IPS-15b (cell line): ENCODE results near the gene CCDC122.

ENCODE experiments used
- H3K27me3 ChIP-seq: one replicate; pipeline ENCODE4 v1.6.1; 2013; ENCODE audit warnings: low read length; ENCODE audit not compliant: control insufficient read depth, insufficient read depth
- H3K36me3 ChIP-seq: one replicate; pipeline ENCODE4 v1.6.1; 2013; ENCODE audit warnings: low read length; ENCODE audit not compliant: control insufficient read depth, insufficient read depth
- H3K4me1 ChIP-seq: one replicate; pipeline ENCODE4 v1.6.1; 2013; ENCODE audit warnings: mild to moderate bottlenecking, low read length; ENCODE audit not compliant: control insufficient read depth, insufficient read depth
- H3K4me3 ChIP-seq: one replicate; pipeline ENCODE4 v1.5.1; 2013; ENCODE audit warnings: low read depth, low read length
- H3K9ac ChIP-seq: one replicate; pipeline ENCODE4 v1.6.1; 2013; ENCODE audit warnings: low read depth, mild to moderate bottlenecking, low read length
- H3K9me3 ChIP-seq: one replicate; pipeline ENCODE4 v1.6.1; 2013; ENCODE audit warnings: mild to moderate bottlenecking, low read length; ENCODE audit not compliant: control insufficient read depth, insufficient read depth

CCDC122 gene

GRCh38 chr13:43905435-43906031 is 26.0 kb upstream of the CCDC122 start:
- H3K9ac ChIP-seq, result no peak overlapping the region
- H3K9me3 ChIP-seq, result no peaks in the 10 kb centered on the region
- H3K27me3 ChIP-seq, result no peaks in the 10 kb centered on the region
- H3K4me1 ChIP-seq, result no peaks in the 10 kb centered on the region
- no peak overlapping the region for H3K4me3 ChIP-seq
- no peaks in the 10 kb centered on the region for H3K36me3 ChIP-seq

- H3K27me3 ChIP-seq, result no peaks in the 10 kb centered on the region
- H3K4me3 ChIP-seq, result no peak overlapping the region
- no peak overlapping the region for H3K9ac ChIP-seq
- H3K4me1 ChIP-seq, result no peaks in the 10 kb centered on the region
- no peaks in the 10 kb centered on the region for H3K9me3 ChIP-seq
- H3K36me3 ChIP-seq, result no peaks in the 10 kb centered on the region
Observed at GRCh38 chr13:43895940-43896339, 16.4 kb upstream of the CCDC122 start.

- Histone ChIP-seq H3K36me3 (no peaks in the 10 kb centered on the region), H3K27me3 (no peaks in the 10 kb centered on the region), H3K9me3 (no peaks in the 10 kb centered on the region), H3K4me1 (no peaks in the 10 kb centered on the region), H3K9ac (no peak overlapping the region), H3K4me3 (no peak overlapping the region)
Observed at GRCh38 chr13:43894438-43894837, 14.9 kb upstream of the CCDC122 start.

GRCh38 chr13:43884222-43884621 is 4.7 kb upstream of the CCDC122 start:
- peaks cover 10% of the 10 kb centered on the region for H3K27me3 ChIP-seq
- no peaks in the 10 kb centered on the region for H3K9me3 ChIP-seq
- H3K9ac ChIP-seq, result no peak overlapping the region
- H3K4me1 ChIP-seq, result no peaks in the 10 kb centered on the region
- H3K4me3 ChIP-seq, result no peak overlapping the region
- H3K36me3 ChIP-seq, result no peaks in the 10 kb centered on the region

DNA sequence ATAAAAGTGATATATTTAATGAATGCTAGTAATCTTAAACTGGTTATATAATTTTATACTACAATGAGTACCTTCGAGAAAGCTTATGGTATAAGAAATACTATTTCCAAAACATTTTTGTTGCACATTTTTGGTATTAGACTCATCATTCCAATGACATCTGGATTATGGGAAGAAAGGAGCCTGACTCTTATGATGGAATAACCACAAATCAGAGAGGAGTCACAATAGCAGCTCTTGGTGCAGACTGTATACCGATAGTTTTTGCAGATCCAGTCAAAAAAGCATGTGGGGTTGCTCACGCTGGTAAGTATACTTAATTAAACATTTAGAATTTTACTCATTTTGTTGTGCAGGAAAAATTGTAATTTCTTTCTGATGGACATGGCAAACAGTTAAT is 4.1 kb upstream of the CCDC122 start:
- Histone ChIP-seq H3K4me3 (no peak overlapping the region), H3K9ac (no peak overlapping the region), H3K27me3 (peaks cover 11% of the 10 kb centered on the region), H3K36me3 (no peaks in the 10 kb centered on the region), H3K4me1 (peaks cover 2% of the 10 kb centered on the region), H3K9me3 (no peaks in the 10 kb centered on the region)

- Histone ChIP-seq H3K27me3 (peaks cover 16% of the 10 kb centered on the region), H3K4me1 (peaks cover 11% of the 10 kb centered on the region), H3K4me3 (no peak overlapping the region), H3K36me3 (no peaks in the 10 kb centered on the region), H3K9ac (no peak overlapping the region), H3K9me3 (no peaks in the 10 kb centered on the region)
Observed at GRCh38 chr13:43881580-43881979, 2.0 kb upstream of the CCDC122 start.

DNA sequence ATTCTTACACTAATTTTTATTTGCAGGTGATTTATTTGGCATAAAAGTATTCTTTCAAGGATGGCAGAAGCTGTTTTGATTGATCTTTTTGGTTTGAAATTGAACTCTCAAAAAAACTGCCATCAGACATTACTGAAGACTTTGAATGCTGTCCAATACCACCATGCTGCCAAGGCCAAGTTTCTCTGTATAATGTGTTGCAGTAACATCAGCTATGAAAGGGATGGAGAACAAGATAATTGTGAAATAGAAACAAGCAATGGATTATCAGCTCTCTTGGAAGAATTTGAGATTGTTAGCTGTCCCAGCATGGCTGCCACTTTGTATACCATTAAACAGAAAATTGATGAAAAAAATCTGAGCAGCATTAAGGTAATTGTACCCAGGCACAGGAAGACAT is 1.4 kb upstream of the CCDC122 start:
- no peak overlapping the region for H3K4me3 ChIP-seq
- H3K27me3 ChIP-seq, result peaks cover 16% of the 10 kb centered on the region

GRCh38 chr13:43880214-43880855 is 795 bp upstream of the CCDC122 start:
- no peaks in the 10 kb centered on the region for H3K9me3 ChIP-seq
- H3K27me3 ChIP-seq, result peaks cover 16% of the 10 kb centered on the region
- peaks cover 11% of the 10 kb centered on the region for H3K4me1 ChIP-seq
- no peak overlapping the region for H3K9ac ChIP-seq
- peak overlapping the region; percentile 72 for H3K4me3 ChIP-seq
- H3K36me3 ChIP-seq, result no peaks in the 10 kb centered on the region

More for the DNA sequence above, 1.4 kb upstream of the CCDC122 start:
- Histone ChIP-seq H3K9ac (no peak overlapping the region), H3K36me3 (no peaks in the 10 kb centered on the region), H3K9me3 (no peaks in the 10 kb centered on the region), H3K4me1 (peaks cover 11% of the 10 kb centered on the region)

DNA sequence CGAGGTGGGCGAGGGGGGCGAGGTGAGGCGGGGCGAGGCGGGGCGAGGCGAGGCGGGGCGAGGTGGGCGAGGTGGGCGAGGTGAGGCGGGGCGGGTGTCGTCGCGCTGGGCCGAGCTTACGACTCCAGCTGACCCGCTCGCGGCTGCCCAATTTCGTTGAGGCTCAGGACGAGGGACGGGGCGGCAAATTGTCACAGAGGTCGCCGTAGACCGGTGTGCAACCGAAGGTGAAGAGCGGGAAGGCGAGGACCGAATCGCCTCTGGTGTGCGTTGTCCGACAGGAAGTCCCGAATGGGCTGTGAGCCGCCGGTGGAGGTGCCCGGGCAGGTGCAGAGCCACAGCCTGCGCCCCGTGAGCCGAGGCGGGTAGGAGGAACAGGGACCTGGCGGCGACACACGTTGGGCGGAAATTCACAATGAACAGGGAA is 228 bp upstream of the CCDC122 start, which contains the start of gene LACC1:
TSS of gene LACC1 (plus strand) at position 150 of the 427 bp plus-strand sequence. CDS start 1,082 bp downstream, outside the sequence.
- peaks cover 16% of the 10 kb centered on the region for H3K27me3 ChIP-seq
- peaks cover 11% of the 10 kb centered on the region for H3K4me1 ChIP-seq
- peak within 1 kb of the TSS; percentile 72 for H3K4me3 ChIP-seq
- H3K9ac ChIP-seq, result peak within 1 kb of the TSS; percentile 57
- H3K9me3 ChIP-seq, result no peaks in the 10 kb centered on the region
- no peaks in the 10 kb centered on the region for H3K36me3 ChIP-seq

- H3K9ac ChIP-seq, result no peak overlapping the region
- no peak overlapping the region for H3K4me3 ChIP-seq
- peaks cover 11% of the 10 kb centered on the region for H3K4me1 ChIP-seq
- H3K36me3 ChIP-seq, result no peaks in the 10 kb centered on the region
- peaks cover 16% of the 10 kb centered on the region for H3K27me3 ChIP-seq
- H3K9me3 ChIP-seq, result no peaks in the 10 kb centered on the region
Observed at GRCh38 chr13:43877766-43878165, 1.8 kb downstream of the CCDC122 start.

GRCh38 chr13:43877326-43877725 is 2.2 kb downstream of the CCDC122 start:
- no peaks in the 10 kb centered on the region for H3K36me3 ChIP-seq
- H3K27me3 ChIP-seq, result peaks cover 16% of the 10 kb centered on the region
- H3K4me1 ChIP-seq, result peaks cover 11% of the 10 kb centered on the region
- H3K9me3 ChIP-seq, result no peaks in the 10 kb centered on the region
- H3K4me3 ChIP-seq, result no peak overlapping the region
- no peak overlapping the region for H3K9ac ChIP-seq

GRCh38 chr13:43876366-43876765 is 3.2 kb downstream of the CCDC122 start:
- H3K4me3 ChIP-seq, result no peak overlapping the region
- H3K9ac ChIP-seq, result no peak overlapping the region
- peaks cover 16% of the 10 kb centered on the region for H3K27me3 ChIP-seq
- peaks cover 11% of the 10 kb centered on the region for H3K4me1 ChIP-seq
- no peaks in the 10 kb centered on the region for H3K36me3 ChIP-seq
- H3K9me3 ChIP-seq, result no peaks in the 10 kb centered on the region
